MM.1S (cell line): ENCODE measurements around the gene KRT8.

Source experiments
- EZH2 ChIP-seq: fragments of 300-600 bp; sonication (generic); optimal IDR thresholded peaks from 2 replicates; pipeline ENCODE3; 2017; ENCODE audit warnings: low read depth, mild to moderate bottlenecking, antibody characterized with exemption, low read length, mixed read lengths
- EZH2phosphoT487 ChIP-seq: fragments of 300-600 bp; sonication (generic); IDR thresholded peaks from 2 replicates; pipeline ENCODE4 v1.6.1; 2018; ENCODE audit warnings: antibody characterized with exemption, low read length
- TF ChIP-seq, protein P1 (sequence below): fragments of 300-600 bp; sonication (generic); IDR thresholded peaks from 2 replicates; pipeline ENCODE4 v1.5.1; 2016; ENCODE audit warnings: antibody characterized with exemption, low read length, mixed read lengths

GRCh38 chr12:52924764-52925716 lies 20.2 kb upstream of the KRT8 start:
- TF ChIP-seq, protein P1, sequence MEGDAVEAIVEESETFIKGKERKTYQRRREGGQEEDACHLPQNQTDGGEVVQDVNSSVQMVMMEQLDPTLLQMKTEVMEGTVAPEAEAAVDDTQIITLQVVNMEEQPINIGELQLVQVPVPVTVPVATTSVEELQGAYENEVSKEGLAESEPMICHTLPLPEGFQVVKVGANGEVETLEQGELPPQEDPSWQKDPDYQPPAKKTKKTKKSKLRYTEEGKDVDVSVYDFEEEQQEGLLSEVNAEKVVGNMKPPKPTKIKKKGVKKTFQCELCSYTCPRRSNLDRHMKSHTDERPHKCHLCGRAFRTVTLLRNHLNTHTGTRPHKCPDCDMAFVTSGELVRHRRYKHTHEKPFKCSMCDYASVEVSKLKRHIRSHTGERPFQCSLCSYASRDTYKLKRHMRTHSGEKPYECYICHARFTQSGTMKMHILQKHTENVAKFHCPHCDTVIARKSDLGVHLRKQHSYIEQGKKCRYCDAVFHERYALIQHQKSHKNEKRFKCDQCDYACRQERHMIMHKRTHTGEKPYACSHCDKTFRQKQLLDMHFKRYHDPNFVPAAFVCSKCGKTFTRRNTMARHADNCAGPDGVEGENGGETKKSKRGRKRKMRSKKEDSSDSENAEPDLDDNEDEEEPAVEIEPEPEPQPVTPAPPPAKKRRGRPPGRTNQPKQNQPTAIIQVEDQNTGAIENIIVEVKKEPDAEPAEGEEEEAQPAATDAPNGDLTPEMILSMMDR, result no peak
- TF ChIP-seq EZH2, result no peak
- no peak for TF ChIP-seq EZH2phosphoT487
